C4-2B (cell line): ENCODE results near the gene ITGB2.

ENCODE experiments used
- ZFX ChIP-seq: fragments of 450-650 bp; IDR thresholded peaks from 2 replicates; pipeline ENCODE4 v1.6.1; 2017
- TF ChIP-seq, protein P1 (sequence below): fragments of 450-650 bp; conservative IDR thresholded peaks from 2 replicates; pipeline ENCODE4 v1.5.1; 2017; ENCODE audit warnings: mild to moderate bottlenecking

- TF ChIP-seq, protein P1, sequence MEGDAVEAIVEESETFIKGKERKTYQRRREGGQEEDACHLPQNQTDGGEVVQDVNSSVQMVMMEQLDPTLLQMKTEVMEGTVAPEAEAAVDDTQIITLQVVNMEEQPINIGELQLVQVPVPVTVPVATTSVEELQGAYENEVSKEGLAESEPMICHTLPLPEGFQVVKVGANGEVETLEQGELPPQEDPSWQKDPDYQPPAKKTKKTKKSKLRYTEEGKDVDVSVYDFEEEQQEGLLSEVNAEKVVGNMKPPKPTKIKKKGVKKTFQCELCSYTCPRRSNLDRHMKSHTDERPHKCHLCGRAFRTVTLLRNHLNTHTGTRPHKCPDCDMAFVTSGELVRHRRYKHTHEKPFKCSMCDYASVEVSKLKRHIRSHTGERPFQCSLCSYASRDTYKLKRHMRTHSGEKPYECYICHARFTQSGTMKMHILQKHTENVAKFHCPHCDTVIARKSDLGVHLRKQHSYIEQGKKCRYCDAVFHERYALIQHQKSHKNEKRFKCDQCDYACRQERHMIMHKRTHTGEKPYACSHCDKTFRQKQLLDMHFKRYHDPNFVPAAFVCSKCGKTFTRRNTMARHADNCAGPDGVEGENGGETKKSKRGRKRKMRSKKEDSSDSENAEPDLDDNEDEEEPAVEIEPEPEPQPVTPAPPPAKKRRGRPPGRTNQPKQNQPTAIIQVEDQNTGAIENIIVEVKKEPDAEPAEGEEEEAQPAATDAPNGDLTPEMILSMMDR: no peak
- TF ChIP-seq ZFX: no peak
Observed at GRCh38 chr21:44900559-44901251, 20.0 kb downstream of the ITGB2 start.
